D721Med (cell line): ENCODE measurements around the gene INPP4B.

Experiments
- DNase-seq: peaks from one replicate; pipeline ENCODE4 v3.0.0; 2011; ENCODE audit warnings: low spot score; ENCODE audit not compliant: insufficient read length
- FAIRE-seq: peaks from 2 replicates; lab custom pipeline; 2011; peaks lifted over from hg19 to GRCh38; lab: Jason Lieb, UNC
- TF ChIP-seq, protein P1 (sequence below): IDR thresholded peaks from 2 replicates; pipeline ENCODE4 v1.5.1; 2012; ENCODE audit warnings: mild to moderate bottlenecking, control low read depth; ENCODE audit not compliant: insufficient read depth; ENCODE audit errors: missing control alignments

Gene INPP4B

DNA sequence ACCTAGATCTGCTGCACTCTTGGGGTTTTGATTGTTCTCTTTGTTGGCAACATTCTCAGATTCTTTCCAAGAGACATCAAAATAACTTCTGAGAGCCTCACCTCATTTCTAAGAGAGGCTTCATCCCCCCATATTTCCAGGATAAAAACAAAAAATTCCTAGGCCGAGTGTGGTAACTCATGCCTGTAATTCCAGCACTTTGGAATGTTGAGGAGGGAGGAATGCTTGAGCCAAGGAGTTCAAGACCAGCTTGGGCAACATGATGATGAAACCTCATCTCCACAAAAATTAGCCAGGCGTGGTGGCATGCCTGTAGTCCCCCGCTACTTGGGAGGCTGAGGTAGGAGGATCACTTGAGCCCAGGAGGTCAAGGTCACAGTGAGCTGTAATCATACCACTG, 477.0 kb downstream of the INPP4B start:
- no peak for DNase-seq
- FAIRE-seq: no peak
- TF ChIP-seq, protein P1, sequence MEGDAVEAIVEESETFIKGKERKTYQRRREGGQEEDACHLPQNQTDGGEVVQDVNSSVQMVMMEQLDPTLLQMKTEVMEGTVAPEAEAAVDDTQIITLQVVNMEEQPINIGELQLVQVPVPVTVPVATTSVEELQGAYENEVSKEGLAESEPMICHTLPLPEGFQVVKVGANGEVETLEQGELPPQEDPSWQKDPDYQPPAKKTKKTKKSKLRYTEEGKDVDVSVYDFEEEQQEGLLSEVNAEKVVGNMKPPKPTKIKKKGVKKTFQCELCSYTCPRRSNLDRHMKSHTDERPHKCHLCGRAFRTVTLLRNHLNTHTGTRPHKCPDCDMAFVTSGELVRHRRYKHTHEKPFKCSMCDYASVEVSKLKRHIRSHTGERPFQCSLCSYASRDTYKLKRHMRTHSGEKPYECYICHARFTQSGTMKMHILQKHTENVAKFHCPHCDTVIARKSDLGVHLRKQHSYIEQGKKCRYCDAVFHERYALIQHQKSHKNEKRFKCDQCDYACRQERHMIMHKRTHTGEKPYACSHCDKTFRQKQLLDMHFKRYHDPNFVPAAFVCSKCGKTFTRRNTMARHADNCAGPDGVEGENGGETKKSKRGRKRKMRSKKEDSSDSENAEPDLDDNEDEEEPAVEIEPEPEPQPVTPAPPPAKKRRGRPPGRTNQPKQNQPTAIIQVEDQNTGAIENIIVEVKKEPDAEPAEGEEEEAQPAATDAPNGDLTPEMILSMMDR: no peak

DNA sequence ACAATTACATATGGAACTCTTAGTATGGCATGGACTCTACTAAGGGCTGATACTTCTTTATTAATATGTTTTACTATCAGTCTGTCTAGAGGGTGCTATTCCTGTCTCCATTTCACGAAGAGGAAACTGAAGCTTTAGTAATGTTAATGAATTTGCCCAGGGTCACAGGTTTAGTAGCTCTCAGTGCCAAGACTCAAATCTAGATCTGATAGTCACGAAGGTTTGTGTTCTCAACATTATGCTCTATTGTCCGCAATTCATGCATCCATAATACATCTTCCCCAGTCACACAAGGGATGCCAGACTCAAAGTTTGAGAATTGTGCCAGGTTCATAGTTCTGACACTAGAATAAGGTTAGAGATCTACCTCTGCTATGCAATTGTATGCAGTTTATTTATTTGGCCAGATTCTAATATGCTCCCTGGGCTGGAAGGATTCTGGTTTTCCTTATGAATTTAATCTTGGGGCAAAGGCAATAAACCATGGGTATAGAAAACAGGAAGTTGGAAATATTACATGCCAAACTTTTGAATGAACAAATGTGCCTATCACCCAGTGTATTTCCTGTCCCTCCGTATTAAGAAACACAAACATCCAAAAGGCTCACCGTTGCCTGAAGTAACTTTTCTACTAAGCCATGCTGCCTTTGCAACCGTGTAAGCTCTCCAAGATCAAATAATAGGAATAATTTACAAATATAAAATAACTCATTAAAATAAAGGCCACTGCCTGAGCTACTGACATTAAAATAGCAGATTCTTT, 478.5 kb downstream of the INPP4B start:
- DNase-seq (no peak), FAIRE-seq (no peak)
- TF ChIP-seq, protein P1: no peak

DNA sequence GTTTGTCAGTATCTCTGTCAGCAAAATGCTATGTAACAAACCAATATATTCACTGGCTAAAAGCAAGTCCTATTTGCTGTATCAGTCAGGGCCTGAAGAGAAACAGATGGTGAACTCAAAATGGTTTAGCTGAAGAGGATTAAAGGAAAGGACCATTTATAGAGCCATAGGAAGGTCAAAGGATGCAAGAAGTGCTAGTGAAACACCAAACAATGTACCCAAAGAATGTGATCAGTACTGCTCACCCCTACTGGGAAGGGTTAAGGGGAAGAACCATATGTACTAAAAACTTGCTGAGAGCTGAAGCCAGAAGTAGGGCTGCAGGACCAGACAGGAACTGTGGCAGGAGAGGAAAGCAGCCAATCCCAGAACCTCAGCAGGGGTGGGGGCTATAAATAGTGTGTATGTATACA, 479.3 kb downstream of the INPP4B start:
- DNase-seq (no peak), FAIRE-seq (peak; percentile 98)
- TF ChIP-seq, protein P1: no peak

DNA sequence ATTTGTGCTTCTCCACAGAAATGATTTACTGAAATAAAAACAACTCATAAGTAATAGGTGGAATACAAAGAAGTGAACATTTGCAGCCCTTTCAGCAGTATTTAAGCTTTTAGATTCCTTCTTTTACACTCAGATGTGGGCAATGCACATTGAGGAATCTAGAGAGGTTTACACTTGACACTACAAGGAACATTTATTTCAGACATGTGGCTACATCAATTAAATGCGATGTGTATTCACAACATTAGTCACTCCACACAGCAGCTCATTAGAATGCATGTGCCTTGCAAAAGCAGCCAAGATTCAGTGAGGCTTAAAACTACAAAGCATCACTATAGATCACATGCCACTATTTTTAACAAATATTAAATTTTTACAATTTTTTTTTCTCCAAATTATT, 480.7 kb downstream of the INPP4B start:
- FAIRE-seq (no peak), DNase-seq (no peak)
- TF ChIP-seq, protein P1: no peak

DNA sequence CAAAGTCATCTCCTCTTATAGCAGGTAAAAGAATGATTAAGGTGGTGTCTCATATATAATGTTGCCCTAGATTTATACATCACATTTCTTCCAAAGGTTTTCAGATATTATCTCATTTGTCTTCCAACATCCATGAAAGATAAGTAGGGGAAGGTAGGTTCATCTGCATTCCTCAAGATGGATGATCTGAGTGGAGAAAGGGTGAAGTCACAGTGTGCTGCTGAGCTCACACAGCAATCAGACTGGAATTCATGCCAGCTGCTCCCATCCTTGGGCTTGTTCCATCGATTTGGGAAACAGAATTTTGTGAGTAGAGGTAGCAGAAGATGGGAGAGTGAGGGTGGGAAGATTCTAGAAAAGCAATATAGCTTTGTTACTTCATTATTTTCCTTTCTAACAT, 482.4 kb downstream of the INPP4B start:
- no peak for FAIRE-seq
- TF ChIP-seq, protein P1: no peak
- no peak for DNase-seq

DNA sequence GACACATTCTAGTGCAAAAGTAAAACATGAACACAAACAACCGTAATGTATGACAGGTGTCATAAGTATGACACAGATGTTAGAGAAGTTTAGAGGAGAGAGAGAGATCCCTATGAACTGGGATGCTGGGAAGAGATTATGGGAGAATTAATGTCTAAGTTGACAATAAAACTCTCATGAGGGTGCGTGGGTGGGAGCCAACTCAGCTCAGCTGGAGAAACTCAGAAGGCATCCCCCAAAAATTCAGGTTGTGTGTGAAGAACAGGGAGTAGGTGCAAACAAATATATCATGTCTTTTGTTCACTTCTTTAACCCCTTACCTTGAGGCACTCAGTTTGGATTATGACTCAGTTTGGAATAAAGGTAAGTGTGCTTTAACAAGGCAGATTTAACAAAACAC, 484.1 kb downstream of the INPP4B start:
- DNase-seq (no peak), FAIRE-seq (no peak)
- TF ChIP-seq, protein P1: no peak

DNA sequence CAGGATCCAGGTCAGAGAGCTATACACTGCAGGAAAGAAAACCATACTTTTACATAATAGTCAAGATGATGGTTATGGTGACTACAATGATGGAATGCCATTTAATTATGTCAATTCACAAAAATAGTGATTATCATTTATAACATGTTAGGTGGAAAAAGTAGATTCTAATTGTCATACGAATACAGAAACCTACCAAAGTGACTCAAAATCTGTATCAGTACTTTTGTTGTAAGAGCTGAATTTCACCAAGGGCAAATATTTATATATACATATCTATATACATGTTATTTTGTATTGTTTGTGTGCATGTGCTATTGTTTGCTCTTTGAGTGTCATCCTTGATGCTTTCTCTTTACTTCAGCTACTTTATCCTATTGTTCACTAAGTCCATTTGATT, 485.4 kb downstream of the INPP4B start:
- TF ChIP-seq, protein P1: no peak
- DNase-seq: no peak
- no peak for FAIRE-seq
